Left kidney (tissue), 2 donors: ENCODE measurements around the gene IQCE. TPM values are rescaled to one million over a fixed set of nuclear protein-coding genes. Genes with fewer than 3 reads are reported as not detected.

Experiments
- DNase-seq: peaks from one replicate; pipeline ENCODE4 v3.0.0-alpha.2; 2013
- polyA plus RNA-seq: library from polyadenylated mRNA; unstranded; fragments of 120-200 nt; gene quantifications from one replicate; pipeline ENCODE4 v1.2.1, GENCODE V29; 2013; ENCODE audit not compliant: insufficient read length

IQCE gene
- polyA plus RNA-seq, 1 donor = 26.5 TPM

DNA sequence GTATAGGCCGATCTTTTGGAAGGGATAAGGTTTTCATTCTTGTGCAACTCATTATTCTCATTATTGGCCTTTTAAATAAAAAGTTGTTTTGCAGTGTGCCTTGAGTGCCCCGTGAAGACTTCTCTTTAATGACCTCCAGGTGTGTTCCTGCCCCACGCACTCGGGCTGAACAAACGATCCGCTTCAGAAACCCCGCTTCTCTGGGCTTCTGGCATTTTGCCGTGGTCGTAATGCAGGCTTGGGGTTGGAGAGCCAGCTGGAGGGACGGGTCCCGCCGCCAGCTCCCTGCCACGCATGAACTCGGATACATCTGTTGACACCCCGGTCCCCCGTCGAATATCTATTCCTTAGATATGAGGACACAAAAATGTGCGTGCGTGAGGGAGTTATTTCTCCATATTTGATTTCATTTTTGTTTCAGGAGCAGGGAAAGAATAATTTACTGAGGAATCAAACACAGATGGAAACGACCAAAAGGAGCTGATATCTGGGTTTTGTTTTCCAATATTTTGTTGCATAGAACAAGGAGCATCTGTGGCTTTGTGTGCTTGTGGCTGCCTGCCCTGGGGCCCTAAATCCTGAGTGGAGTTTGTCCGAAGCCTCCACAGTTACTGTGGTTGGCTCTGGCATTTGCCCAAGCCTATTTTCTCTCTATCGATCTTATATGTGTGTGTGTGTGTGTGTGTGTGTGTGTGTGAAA, 56.0 kb downstream of the IQCE start:
- DNase-seq = no peak

DNA sequence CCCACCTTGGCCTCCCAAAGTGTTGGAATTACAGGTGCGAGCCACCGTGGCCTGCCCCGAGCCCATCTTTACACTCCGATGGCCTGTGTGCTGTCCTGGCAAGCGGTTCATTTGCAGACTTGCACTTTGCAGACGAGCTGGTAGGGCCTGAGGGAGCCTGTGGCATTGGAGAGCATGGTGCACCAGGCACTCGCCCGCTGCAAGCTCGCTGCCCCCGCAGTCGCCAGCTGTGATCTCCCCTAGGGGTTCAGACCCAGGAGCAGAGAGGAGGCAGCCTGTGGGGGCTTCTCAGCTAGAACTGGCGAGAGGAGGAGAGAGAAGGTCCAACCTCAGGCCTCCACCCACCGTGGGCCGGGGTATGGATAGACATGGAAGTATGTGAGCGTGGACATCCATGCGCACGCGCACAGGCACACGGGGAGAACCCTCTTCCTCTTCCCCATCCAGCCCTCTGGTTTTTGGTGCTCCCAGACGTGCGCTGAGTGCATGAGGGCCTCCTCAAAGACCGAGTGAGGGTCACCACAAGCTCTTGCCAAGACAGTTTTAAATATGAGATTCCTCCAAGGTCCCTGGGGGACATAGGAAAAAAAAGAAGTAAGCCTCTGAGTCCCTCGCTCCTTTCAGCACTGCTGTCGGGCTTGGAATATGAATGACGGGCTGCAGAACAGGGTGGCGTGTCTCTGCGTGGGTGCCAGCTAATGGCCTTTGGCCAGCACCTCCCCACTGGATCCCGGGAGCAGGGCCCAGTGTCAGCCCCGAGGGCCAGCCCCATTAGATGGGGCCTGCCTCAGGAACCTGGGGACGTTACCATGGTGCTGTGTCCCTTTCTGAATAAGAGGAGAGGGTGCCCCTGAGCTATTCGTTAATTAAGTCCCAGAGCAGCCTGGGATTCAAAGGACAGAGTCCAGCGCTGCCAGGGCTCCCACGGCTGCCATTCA, 57.9 kb downstream of the IQCE start:
- no peak for DNase-seq

DNA sequence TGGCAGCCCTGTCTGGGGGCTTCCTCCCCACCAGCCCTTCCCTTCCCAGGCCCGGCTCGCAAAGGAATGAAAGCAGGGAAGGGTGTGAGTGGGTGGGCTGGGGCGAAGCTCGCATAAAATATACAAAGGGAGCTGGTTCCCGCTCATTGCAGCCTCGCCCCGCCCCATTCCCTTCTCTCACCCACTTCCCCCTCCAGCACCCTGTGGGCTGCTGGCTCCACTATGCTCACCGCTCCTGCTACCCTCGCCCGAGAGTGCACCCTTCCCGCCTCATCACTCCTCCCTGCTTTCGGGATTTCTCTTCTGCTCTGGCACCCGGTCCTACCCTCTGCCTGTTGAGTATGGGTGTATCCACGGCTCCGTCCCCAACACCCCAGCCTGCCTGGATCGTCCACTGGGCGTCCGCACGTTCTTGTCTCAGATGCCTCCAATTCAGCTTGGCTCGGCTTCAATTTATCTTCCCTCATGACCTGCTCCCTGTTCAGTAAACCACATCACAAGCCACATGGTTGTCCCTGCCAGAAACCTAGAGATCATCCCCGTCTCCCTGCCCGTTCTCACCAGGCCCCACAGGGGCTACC, 58.6 kb downstream of the IQCE start:
- DNase-seq = no peak

DNA sequence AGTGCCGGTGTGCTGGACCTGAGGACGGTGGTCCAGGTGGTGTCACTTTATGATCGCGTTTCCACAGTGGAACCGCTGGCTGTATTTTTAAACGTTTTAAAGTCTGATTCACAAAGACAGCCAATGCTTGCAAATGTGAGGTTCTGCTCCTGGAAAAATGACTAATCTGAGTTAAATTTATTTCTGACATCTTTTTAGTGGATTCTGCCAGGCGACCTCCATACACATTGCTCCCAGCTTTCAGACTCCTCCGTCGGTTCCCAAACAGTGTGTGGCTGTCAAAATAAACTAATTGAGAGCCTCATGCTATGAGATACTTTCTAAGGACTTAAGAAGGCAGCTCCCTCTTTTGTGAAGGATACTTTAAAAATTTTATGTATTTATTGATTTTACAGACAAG, 60.3 kb downstream of the IQCE start:
- DNase-seq = no peak

- DNase-seq = no peak
These were observed 62.5 kb downstream of the IQCE start for GRCh38 chr7:2621061-2621828.

DNA sequence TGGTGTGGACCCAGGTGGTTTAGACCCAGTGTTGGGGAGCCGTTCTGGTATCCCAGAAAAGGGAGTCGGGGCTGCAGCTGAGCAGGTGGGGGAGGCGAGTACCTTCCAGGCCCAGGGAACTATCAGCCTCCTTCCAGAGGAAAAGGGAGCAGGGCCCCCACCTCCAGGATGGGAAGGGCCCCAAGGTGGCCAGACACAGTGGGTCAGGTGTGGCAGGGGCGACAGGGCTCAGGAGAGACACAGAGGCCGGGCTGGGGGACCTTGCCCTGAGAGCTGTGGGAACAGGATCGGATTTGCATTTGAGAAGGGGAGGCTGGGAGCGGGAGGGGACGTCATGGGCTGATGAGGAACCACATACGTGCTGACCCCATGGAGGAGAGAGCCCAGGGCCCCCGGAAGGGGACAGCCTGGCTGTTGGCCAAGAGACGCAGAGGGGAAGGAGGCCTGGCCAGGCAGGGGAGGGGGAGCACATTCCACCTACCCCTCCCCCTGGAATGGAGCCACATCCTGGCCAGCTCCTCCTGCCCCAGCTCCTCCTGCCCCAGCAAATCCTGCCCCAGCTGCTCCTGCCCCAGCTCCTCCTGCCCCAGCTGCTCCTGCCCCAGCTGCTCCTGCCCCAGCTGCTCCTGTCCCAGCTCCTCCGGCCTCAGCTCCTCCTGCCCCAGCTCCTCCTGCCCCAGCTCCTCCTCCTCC, 63.3 kb downstream of the IQCE start:
- peak; percentile 97 for DNase-seq

GRCh38 chr7:2622869-2623697, 64.3 kb downstream of the IQCE start:
- no peak for DNase-seq

GRCh38 chr7:2623698-2624014, 64.9 kb downstream of the IQCE start:
- DNase-seq = no peak

- DNase-seq = no peak
These were observed 65.6 kb downstream of the IQCE start for GRCh38 chr7:2624293-2624886.

DNA sequence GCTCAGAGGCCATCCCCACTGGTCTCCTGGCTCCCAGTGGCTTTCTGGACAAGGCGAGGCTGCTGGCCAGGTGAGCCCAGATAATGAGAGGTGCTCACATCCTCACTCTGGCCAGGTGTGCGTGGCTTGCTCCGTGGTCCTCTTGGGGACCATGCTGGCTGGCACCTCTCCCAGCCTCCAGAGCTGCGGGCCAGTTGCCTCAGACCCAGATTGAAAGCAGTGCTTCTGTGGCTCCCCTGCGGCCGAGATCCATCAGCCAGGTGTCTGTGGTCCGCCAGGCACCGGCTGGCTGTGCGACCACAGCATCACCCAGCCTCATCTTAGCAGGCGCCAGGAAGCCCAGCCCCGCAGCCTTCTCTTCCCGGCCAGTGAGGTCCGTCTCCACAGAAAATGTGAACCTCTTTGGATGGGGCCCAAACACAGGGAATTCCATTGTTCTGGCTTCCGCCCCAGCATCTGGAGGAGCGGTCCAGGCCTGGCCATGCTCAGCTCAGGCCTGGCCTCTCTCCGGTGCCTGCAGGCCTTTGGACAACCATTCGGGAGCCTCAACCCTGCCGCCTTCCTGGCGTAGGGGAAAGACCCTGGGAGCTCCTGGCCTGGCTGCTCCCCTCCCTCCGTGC, 67.8 kb downstream of the IQCE start:
- DNase-seq = no peak

- DNase-seq = no peak
These were observed 68.7 kb downstream of the IQCE start for GRCh38 chr7:2627258-2628129.

DNA sequence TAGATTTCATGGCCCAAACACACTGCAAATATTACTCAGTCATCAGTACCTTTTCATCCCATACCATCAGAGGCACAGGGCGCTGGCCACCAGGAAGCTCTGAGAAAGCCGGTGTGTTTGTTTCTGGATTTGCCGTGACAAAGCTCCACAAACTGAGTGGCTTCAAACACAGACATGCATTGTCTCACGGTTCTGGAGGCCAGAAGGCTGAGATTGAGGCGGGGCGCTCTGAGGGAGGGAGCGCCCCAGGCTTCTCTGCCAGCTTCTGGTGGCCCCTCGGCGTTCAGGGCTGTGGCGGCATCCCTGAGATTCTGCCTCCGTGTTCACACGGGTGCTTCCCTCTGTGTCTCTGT, 69.3 kb downstream of the IQCE start:
- no peak for DNase-seq

- no peak for DNase-seq
These were observed 70.1 kb downstream of the IQCE start for GRCh38 chr7:2628891-2629290.

- no peak for DNase-seq
These were observed 71.2 kb downstream of the IQCE start for GRCh38 chr7:2629746-2630681.

DNA sequence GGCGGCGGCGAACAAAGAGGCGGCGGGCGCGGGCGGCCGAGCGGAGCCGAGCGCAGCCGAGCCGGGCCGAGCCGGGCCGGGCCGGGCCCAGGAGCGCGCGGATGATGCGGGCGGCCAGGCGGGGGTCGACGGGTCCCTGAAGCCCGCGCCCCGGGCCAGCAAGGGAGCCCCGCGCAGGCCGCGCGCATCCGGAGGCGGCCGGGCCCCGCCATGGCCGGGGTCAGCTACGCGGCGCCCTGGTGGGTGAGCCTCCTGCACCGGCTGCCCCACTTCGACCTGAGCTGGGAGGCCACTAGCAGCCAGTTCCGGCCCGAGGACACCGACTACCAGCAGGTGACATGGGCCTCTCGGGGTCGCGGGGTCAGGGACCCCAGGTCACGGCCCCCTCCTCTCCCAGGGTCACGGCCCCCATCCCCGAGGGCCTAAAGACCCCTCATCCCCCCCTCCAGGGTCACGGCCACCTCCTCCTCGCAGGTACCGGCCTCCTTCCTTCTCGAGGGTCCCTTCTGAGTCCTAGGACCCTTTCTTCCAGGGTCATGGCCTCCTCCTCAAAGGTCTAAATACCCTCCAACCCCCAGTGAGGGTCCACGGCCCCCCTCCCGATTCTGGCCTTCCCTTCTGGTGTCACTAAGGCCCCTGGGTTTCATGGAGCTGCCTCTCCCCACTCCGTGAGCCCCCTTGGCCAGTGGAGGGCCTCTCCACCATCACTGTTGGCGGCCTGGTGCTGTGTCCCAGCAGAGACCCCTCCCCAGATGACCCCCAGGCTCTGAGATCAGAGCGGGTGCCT, 73.4 kb downstream of the IQCE start, which contains the start of gene TTYH3:
Gene TTYH3 (plus strand): TSS at position 41 of the 787 bp plus-strand sequence. CDS start 170 bp downstream, at position 211.
- no peak for DNase-seq

DNA sequence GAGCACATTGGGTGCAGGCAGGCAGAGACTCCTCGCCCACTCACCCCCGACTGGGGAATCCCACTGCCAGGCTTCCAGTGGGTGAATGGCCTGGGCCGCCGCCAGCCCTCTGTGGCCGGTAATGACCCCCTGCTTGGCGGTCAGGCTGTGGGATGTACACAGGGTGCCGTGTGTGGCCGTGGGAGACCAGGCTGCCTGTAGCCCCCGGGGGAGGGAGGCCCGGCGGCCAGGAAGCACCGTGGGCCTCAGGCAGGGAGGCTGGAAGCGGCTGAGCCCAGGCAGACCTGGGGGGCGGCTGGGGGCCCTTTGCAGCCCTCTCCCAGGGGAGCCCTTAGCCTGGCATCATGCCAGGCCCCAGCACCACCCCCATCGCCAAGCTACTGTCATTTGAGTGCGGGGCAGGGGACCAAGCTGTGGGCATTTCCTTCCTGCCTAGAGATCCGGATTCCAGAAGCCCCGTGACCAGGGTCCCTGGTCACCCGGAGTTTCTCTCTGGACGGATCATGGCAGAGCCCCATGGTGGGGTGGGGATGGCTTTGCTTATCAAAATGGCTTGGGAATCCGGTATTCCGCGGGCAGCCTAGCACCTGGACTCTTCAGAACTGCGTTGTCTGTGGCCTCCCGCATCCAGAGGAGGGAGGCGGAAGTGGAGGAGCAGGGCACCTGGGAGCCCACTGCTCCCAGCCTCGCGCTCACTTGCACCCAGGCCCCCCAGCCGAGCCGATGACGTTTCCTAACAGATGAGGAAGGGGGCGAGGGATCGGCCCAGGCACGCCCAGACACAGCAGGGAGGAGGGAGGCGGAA, 74.2 kb downstream of the IQCE start:
- no peak for DNase-seq
